Activated T-helper 1 cell treated with anti-CD3 and anti-CD28 coated beads, Interleukin-12 subunit alpha, Interleukin-12 subunit beta, Interleukin-2, Interleukin-4 antibody, amounts not matched to agents 30 ng/mL and 10 ng/mL and 1 ng/mL, durations not matched to agents 14 hours and 24 hours and 36 hours (primary cell): ENCODE results near the gene BCOR. TPM values are rescaled to one million over a fixed set of nuclear protein-coding genes. Genes with fewer than 3 reads are reported as not detected.
A peak's percentile ranks its signal among the peaks of the same experiment; 100 is the strongest.

Experiments used
- DNase-seq: peaks from one replicate; pipeline ENCODE4 v3.0.0; 2021; ENCODE audit warnings: low spot score
- H3K27ac Mint-ChIP-seq: one replicate; pipeline ENCODE4 v1.8.0; 2021; ENCODE audit warnings: mild to moderate bottlenecking, mixed read lengths
- H3K27me3 Mint-ChIP-seq: one replicate; pipeline ENCODE4 v1.8.0; 2022; ENCODE audit warnings: mild to moderate bottlenecking, moderate library complexity, mixed read lengths; ENCODE audit not compliant: insufficient read depth
- H3K36me3 Mint-ChIP-seq: one replicate; pipeline ENCODE4 v1.8.0; 2021; ENCODE audit warnings: low read depth, mixed read lengths
- H3K4me1 Mint-ChIP-seq: one replicate; pipeline ENCODE4 v1.8.0; 2021; ENCODE audit warnings: low read depth, mixed read lengths
- H3K4me3 Mint-ChIP-seq: one replicate; pipeline ENCODE4 v1.8.0; 2021; ENCODE audit warnings: mild to moderate bottlenecking, moderate library complexity, mixed read lengths
- H3K9me3 Mint-ChIP-seq: one replicate; pipeline ENCODE4 v1.8.0; 2021; ENCODE audit warnings: mixed read lengths
- intact Hi-C: fragments of 100-400 bp; cut with micrococcal nuclease; formaldehyde crosslinking; loops from one replicate; pipeline ENCODE4 v1.15.1; 2024
- total RNA-seq: library from RNA; stranded (reverse); gene quantifications from 2 replicates; pipeline ENCODE4 v1.2.3, GENCODE V29; 2022

BCOR gene
- total RNA-seq, 1 donor from 2014 or later = 65.2 TPM

DNA sequence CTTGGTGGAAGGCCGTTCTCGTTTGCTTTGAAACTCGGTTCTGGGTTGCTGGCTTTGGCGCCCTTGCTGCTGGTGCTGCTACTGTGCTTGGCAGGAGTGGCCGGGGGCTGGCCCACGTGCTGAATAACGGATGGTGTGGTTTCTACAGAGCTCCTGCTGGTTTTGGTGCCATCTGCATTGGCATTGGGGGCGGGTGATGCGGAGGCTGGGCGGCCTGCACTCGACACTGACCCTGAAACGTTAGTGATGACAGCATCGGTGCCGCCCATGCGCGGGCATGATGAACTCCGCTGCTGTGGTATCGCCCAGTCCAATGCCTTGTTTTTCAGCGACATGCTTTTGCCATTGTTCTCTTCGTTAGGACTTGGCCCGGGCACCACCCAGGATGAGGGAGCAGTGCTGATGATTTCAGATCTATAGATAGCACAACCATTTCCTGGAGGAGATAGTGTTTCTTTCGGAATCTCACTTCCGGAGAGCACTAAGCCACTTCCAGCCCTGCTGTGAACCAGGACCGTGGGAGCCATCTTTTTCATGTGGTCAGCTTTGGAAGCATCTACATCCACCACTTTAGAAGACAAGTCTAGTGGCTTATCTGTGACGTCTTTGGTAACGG lies 24.2 kb downstream of the BCOR start:
- Mint-ChIP-seq H3K9me3 (no peaks in the 10 kb centered on the region), H3K27ac (no peak overlapping the region), H3K36me3 (peaks cover 44% of the 10 kb centered on the region), H3K4me3 (no peak overlapping the region), H3K4me1 (peaks cover 36% of the 10 kb centered on the region), H3K27me3 (no peaks in the 10 kb centered on the region)
- DNase-seq = no peak
- intact Hi-C loops = no loop called here

DNA sequence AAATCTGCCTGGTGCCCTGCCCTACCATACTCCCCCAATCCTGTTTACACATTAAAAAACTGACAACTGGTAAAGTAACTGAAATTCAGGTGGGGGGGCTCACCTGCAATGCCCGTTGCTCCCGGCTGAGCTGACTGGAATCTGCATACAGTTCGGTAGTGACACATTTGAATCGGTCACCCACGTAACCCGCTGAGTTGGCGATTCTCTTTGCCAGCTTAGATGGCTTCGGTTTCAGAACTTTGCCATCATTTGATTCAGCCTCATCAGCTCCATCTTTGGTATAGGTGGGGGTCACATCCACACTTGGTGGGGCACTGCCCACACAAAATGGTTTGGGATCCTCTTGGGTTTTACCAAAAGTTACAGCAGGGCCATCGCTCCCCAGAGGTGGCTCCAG lies 25.5 kb downstream of the BCOR start:
- Mint-ChIP-seq H3K27ac (no peak overlapping the region), H3K4me1 (peaks cover 41% of the 10 kb centered on the region), H3K36me3 (peaks cover 52% of the 10 kb centered on the region), H3K27me3 (no peaks in the 10 kb centered on the region), H3K9me3 (no peaks in the 10 kb centered on the region), H3K4me3 (no peak overlapping the region)
- intact Hi-C loops = no loop called here
- no peak for DNase-seq

DNA sequence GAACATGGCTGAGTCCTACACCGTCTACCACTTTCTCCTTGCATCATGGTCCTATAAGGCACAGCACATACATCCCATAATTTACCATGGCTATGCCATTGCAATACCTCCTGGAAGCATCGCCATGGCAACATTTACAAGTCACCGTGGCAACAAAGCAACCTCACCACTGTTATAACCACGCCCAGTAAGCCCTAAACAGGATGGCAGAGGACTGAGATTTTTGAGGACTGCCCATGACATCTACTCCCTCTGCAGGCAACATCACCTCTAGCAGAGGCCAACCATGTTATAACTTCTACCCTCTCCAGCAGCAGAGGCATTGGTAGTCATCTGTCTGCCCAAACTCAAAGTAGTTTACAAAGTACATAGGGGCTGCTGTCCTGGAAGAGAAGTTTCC lies 29.7 kb downstream of the BCOR start:
- peak overlapping the region; percentile 50 for H3K27ac Mint-ChIP-seq
- intact Hi-C loops = loop anchor here (1.0 kb wide), 1 partner anchor 254 kb away; no protein-coding TSS in a partner anchor
- peak; percentile 17 for DNase-seq
- H3K36me3 Mint-ChIP-seq = peaks cover 62% of the 10 kb centered on the region
- H3K4me3 Mint-ChIP-seq = no peak overlapping the region
- H3K27me3 Mint-ChIP-seq = no peaks in the 10 kb centered on the region
- H3K9me3 Mint-ChIP-seq = no peaks in the 10 kb centered on the region
- H3K4me1 Mint-ChIP-seq = peaks cover 67% of the 10 kb centered on the region

DNA sequence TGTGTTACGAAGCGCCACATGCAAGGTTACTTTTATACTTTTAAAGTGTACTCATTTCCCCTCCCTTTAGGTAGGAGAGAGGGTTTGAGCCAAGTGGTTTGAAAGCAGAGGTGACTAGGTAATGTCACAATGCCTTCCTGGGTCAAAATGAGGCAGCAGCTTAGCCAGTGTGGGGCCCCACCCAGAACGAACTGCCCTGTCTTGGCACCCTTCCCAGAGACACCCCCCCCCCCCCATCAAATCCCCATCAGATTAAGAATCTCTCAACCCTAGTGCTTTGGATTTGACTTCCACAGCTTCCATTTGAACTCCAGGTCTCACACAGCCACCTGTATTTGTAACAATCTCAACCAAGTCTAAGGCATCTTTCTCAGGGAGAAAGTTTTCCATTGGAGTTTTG lies 31.1 kb downstream of the BCOR start:
- intact Hi-C loops = no loop called here
- H3K27ac Mint-ChIP-seq = no peak overlapping the region
- H3K27me3 Mint-ChIP-seq = no peaks in the 10 kb centered on the region
- no peaks in the 10 kb centered on the region for H3K9me3 Mint-ChIP-seq
- H3K4me3 Mint-ChIP-seq = no peak overlapping the region
- DNase-seq = no peak
- peaks cover 58% of the 10 kb centered on the region for H3K36me3 Mint-ChIP-seq
- peaks cover 64% of the 10 kb centered on the region for H3K4me1 Mint-ChIP-seq

DNA sequence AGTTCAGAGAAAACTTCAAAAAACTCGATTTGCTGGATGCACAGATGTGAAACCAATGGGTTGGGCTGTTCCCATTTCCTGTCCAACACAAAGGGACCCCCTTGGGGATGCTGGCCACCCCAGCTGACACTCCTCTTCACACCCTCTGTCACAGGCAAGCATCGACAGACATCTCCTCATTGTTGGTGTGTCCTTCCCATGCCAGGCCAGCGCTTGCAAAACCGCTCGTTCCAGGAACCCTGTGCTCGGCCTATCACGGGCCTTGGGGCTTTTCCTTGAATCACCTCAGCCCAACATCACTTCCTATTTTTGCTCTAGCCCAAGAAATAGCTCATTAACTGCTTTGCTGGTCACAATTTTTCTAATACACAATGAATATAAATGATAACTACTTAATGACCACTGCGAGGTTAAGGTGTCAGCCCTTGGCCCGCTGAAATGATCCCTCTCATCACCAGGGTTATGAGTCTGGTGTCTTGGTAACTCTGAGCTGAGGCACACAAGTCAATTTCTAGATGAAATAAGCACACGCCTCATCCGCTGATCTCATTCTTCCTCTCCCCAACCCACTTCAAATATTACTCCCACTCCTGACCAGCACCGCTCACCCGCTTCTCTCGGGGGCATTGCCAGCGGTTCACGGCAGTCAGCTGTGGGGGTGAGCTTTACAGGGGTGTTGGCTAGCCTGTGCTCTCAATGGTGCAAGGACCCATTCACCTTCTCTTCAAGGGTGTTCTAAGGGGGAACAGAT lies 32.3 kb downstream of the BCOR start:
- Mint-ChIP-seq H3K4me1 (peaks cover 52% of the 10 kb centered on the region), H3K4me3 (peak overlapping the region; percentile 60), H3K27me3 (no peaks in the 10 kb centered on the region), H3K9me3 (no peaks in the 10 kb centered on the region), H3K36me3 (peaks cover 55% of the 10 kb centered on the region), H3K27ac (peak overlapping the region; percentile 92)
- peak; percentile 26 for DNase-seq
- intact Hi-C loops = loop anchor here (1.0 kb wide), 1 partner anchor 38 kb away; no protein-coding TSS in a partner anchor

DNA sequence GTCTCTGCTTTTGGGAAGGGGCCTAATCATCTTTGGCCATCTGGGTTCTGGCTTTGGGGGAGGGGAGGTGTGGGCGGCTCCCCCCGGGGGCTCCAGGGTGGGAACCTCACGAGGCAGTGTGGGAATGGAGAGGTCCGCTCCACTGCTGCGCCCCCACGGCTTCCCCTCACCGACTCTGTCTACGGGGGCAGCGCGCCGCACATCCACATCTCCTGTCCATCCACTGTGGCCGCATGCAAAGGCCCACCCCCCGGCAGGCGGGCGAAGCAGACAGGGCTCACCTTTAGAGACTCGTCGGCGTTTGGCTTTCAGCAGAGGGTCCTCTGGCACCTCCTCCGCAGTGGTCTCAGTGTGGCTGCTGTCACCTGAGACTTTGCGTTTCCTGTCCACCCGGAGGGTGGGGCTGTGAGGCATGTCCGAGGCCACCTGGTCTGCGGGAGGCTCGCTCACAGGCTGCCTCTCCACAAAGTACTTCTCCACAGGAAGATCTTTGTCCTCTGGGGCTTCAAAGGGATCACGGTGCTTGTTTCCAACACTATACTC lies 33.6 kb downstream of the BCOR start:
- Mint-ChIP-seq H3K27ac (no peak overlapping the region), H3K36me3 (peaks cover 45% of the 10 kb centered on the region), H3K4me1 (peaks cover 50% of the 10 kb centered on the region), H3K27me3 (no peaks in the 10 kb centered on the region), H3K4me3 (no peak overlapping the region), H3K9me3 (no peaks in the 10 kb centered on the region)
- DNase-seq = no peak
- intact Hi-C loops = no loop called here

DNA sequence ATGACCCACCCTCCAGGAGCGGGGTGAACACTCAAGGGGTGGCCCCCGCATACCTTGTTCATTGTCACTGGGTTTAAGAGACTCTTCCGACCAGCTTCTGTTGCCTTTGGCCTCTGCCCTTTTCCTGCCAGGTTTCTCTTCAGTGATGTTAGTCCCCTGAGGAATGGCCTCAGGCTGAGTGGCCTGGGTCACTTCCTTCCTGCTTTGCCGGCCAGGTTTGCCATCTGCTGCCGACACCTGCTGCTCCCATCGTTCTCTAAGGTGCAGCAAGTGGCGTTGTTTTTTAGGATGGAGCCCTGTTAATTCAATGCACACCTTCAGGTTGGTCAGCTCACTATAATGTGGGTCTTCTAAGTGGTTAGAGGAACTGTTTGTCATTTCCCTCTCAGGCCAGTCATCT lies 34.2 kb downstream of the BCOR start:
- peaks cover 43% of the 10 kb centered on the region for H3K36me3 Mint-ChIP-seq
- H3K4me3 Mint-ChIP-seq = no peak overlapping the region
- H3K9me3 Mint-ChIP-seq = no peaks in the 10 kb centered on the region
- H3K27me3 Mint-ChIP-seq = no peaks in the 10 kb centered on the region
- DNase-seq = no peak
- intact Hi-C loops = no loop called here
- H3K4me1 Mint-ChIP-seq = peaks cover 44% of the 10 kb centered on the region
- H3K27ac Mint-ChIP-seq = no peak overlapping the region

DNA sequence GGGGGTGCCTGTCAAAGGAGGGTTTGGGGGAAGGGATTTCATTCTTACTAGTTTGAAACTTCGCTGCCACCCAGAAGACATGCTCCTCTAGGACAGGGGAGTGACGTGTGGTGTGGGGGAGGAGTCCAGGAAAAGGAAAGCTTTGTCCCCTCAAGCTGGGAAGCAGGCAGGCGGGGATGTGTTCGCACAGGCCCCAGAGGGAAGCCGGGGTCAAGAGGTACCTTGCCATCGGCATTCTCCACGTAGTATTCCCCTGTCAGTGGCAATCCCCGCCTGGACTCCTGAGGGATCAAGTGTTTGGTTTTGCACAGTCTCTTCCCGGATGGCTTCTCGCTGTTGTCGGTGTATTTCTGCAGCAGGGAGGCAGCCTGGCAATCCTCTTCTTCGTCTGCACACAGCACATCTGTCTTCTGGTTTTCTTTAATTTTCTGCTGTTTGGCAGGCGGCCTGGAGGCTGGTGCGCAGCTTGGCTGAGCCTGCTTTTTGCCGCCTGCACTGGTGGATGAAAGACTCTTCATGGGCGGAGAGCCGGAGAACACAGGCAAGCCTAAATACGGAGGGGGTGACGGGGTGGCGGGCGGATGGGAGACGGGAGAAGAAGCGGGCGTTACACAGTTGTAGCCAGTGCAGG lies 35.1 kb downstream of the BCOR start:
- no peak overlapping the region for H3K4me3 Mint-ChIP-seq
- DNase-seq = no peak
- peaks cover 40% of the 10 kb centered on the region for H3K36me3 Mint-ChIP-seq
- H3K27ac Mint-ChIP-seq = no peak overlapping the region
- H3K9me3 Mint-ChIP-seq = no peaks in the 10 kb centered on the region
- no peaks in the 10 kb centered on the region for H3K27me3 Mint-ChIP-seq
- intact Hi-C loops = no loop called here
- peaks cover 35% of the 10 kb centered on the region for H3K4me1 Mint-ChIP-seq

DNA sequence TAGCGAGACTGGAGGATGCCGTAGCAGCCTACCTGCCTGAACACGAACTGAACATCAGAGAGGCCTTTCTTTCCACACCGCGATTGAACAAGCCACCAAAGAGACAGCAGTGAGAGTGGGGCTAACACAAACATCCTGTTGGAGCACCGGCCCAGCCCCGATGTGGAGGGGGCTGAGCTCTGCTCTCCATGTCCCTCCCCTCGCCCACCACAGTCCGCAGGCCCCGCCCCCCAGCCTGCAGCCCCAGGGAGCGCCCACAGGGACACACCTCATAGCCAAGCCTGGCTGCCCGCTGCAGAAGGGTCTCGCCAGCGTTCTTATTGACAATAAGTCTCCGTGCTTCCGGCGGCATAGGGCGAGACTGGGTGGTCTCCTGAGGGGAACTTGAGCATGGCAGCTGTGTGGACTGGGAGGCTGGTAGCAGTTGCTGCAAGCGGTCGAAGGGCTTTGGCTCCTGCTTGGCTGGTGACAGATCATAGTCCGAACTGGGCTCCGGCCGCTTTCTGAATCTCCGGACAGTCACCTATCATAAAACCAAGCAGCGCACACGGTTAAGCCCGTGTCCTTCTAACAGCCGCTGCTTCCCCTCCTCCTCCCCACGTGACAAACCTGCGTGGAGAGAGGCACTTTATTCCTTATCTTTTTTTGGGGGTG lies 35.8 kb downstream of the BCOR start:
- H3K9me3 Mint-ChIP-seq = no peaks in the 10 kb centered on the region
- no peaks in the 10 kb centered on the region for H3K27me3 Mint-ChIP-seq
- H3K4me3 Mint-ChIP-seq = no peak overlapping the region
- H3K36me3 Mint-ChIP-seq = peaks cover 37% of the 10 kb centered on the region
- no peak for DNase-seq
- no peak overlapping the region for H3K27ac Mint-ChIP-seq
- peaks cover 29% of the 10 kb centered on the region for H3K4me1 Mint-ChIP-seq
- intact Hi-C loops = no loop called here

DNA sequence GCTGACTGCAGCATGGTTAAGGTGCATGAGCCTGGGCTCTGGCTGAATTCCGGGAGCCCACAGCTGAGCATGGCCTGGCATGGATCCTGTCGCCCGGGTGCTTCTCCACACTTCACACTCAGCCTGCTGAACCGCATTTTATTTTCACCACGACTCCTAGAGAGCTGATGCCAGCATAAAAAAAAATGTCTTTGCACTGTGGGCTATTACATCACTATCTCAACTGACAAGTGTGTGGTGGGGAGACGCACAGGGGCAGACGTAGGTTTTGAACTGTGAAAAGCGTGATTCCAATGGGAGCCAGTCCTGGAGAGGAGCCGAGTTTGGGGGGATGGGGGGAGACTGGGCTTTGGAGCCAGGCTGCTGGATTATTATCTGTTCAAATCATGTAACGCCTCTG lies 36.8 kb downstream of the BCOR start:
- Mint-ChIP-seq H3K4me1 (peaks cover 22% of the 10 kb centered on the region), H3K27ac (no peak overlapping the region), H3K9me3 (no peaks in the 10 kb centered on the region), H3K36me3 (peaks cover 42% of the 10 kb centered on the region), H3K27me3 (no peaks in the 10 kb centered on the region), H3K4me3 (no peak overlapping the region)
- intact Hi-C loops = no loop called here
- DNase-seq = no peak

DNA sequence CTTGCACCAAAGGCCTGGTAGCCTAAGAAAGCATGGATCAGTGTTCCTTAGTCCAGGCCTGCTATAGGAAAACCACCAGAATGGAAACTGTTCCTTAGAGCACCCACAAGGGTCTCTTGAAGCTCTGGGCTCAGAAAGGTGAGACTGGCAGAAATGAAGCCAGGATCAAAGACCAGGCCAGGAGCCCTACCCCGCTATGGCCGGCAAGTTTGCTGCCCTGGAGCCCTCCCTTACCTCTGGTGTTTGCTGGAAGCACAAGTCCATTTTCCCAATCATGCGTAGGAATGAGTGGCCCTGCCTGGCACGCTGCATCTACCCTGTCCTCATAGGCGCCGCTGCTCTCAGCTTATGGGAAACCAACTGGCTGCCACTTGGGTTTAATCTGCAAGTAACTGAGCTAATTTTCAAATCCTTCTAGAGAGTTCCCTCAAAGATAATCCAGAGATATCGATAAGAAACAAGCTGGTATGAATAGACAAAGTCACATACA lies 37.4 kb downstream of the BCOR start:
- DNase-seq = no peak
- intact Hi-C loops = no loop called here

DNA sequence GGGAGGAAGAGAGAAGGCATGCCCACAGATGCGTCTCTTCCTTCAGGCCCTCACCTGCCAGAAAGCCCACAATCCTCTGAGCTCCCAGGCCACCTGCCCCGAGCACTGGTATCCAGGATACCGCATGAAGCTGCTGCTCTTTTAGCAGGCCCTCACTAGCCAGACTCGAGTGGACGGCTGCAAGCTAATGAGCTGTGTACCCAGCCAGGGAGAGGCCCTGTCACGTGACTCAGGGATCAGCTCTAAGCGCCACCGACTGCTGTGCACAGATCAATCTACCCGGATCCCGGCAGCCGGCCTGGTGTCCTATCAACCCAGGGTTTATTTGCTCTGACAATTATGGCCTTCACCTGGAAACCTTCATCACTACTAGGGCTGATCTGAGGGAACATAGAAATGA lies 39.0 kb downstream of the BCOR start:
- no peaks in the 10 kb centered on the region for H3K27me3 Mint-ChIP-seq
- peaks cover 17% of the 10 kb centered on the region for H3K4me1 Mint-ChIP-seq
- no peak overlapping the region for H3K4me3 Mint-ChIP-seq
- peaks cover 45% of the 10 kb centered on the region for H3K36me3 Mint-ChIP-seq
- intact Hi-C loops = no loop called here
- no peak overlapping the region for H3K27ac Mint-ChIP-seq
- H3K9me3 Mint-ChIP-seq = no peaks in the 10 kb centered on the region
- DNase-seq = no peak

More for the DNA sequence above, 37.4 kb downstream of the BCOR start:
- H3K27ac Mint-ChIP-seq = no peak overlapping the region
- no peaks in the 10 kb centered on the region for H3K27me3 Mint-ChIP-seq
- no peak overlapping the region for H3K4me3 Mint-ChIP-seq
- H3K4me1 Mint-ChIP-seq = peaks cover 22% of the 10 kb centered on the region
- H3K36me3 Mint-ChIP-seq = peaks cover 41% of the 10 kb centered on the region
- no peaks in the 10 kb centered on the region for H3K9me3 Mint-ChIP-seq
